GM12891 (cell line): Measurements from ENCODE around the gene MTNR1A.

Experiments
- POLR2A ChIP-seq: IDR thresholded peaks from 2 replicates; pipeline ENCODE4 v1.6.1; 2011; ENCODE audit warnings: low read depth, low read length, control low read depth
- POLR2AphosphoS5 ChIP-seq: IDR thresholded peaks from 2 replicates; pipeline ENCODE4 v1.6.1; 2011; ENCODE audit warnings: low read depth, low read length, control low read depth
- POU2F2 ChIP-seq: IDR thresholded peaks from 2 replicates; pipeline ENCODE4 v1.6.1; 2011; ENCODE audit warnings: low read depth, mild to moderate bottlenecking, control low read depth, low read length, moderate library complexity
- TAF1 ChIP-seq: IDR thresholded peaks from 2 replicates; pipeline ENCODE4 v1.6.1; 2011; ENCODE audit warnings: low read depth, low read length, control low read depth

DNA sequence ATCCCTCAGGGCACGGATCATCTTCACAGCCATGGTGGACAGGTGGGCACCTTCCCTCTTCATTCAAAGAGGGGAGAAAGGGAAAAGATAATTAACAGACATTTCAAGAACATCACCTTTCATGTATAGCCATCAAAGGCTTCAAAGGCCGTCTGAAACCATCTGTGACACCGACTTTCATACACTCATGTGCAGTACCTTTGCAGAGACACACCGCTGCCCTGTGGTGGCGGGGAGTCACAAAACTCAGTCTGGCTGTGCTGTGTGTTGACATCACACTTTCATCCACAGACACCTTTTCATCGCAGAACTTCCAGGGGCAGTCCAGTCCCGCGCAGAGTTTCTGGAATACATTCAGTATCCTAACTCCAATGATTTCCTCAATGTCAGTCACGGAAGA is 47.6 kb upstream of the MTNR1A start:
- TF ChIP-seq POU2F2 (no peak), POLR2AphosphoS5 (no peak), POLR2A (no peak), TAF1 (no peak)
